NB4 (cell line): ENCODE data around the gene MYO1B.

ENCODE experiments used
- DNase-seq: peaks from one replicate; pipeline ENCODE4 v3.0.0; 2010; ENCODE audit warnings: low read depth
- H3K4me3 ChIP-seq: one replicate; pipeline ENCODE4 v1.5.1; 2011; ENCODE audit warnings: mild to moderate bottlenecking, low read depth, low read length, moderate library complexity
- MAX ChIP-seq: IDR thresholded peaks from 2 replicates; pipeline ENCODE4 v1.6.1; 2011; ENCODE audit warnings: low read depth, low read length
- MYC ChIP-seq: IDR thresholded peaks from 2 replicates; pipeline ENCODE4 v1.6.1; 2011; ENCODE audit warnings: low read depth, low read length
- POLR2A ChIP-seq: IDR thresholded peaks from 2 replicates; pipeline ENCODE4 v1.6.1; 2011; ENCODE audit warnings: mild to moderate bottlenecking; ENCODE audit not compliant: insufficient read length; ENCODE audit errors: extremely low read depth
- TF ChIP-seq, protein P1 (sequence below): IDR thresholded peaks from one replicate; pipeline ENCODE4 v1.5.1; 2012; ENCODE audit warnings: low read depth, low read length

MYO1B gene

GRCh38 chr2:191202209-191202721, 42.9 kb upstream of the MYO1B start:
- no peak overlapping the region for H3K4me3 ChIP-seq
- no peak for TF ChIP-seq MAX
- TF ChIP-seq, protein P1, sequence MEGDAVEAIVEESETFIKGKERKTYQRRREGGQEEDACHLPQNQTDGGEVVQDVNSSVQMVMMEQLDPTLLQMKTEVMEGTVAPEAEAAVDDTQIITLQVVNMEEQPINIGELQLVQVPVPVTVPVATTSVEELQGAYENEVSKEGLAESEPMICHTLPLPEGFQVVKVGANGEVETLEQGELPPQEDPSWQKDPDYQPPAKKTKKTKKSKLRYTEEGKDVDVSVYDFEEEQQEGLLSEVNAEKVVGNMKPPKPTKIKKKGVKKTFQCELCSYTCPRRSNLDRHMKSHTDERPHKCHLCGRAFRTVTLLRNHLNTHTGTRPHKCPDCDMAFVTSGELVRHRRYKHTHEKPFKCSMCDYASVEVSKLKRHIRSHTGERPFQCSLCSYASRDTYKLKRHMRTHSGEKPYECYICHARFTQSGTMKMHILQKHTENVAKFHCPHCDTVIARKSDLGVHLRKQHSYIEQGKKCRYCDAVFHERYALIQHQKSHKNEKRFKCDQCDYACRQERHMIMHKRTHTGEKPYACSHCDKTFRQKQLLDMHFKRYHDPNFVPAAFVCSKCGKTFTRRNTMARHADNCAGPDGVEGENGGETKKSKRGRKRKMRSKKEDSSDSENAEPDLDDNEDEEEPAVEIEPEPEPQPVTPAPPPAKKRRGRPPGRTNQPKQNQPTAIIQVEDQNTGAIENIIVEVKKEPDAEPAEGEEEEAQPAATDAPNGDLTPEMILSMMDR: no peak
- no peak for TF ChIP-seq MYC
- TF ChIP-seq POLR2A: no peak
- peak; percentile 7 for DNase-seq

GRCh38 chr2:191202881-191203397, 42.3 kb upstream of the MYO1B start:
- DNase-seq: no peak
- H3K4me3 ChIP-seq: no peak overlapping the region

GRCh38 chr2:191204433-191204832, 40.8 kb upstream of the MYO1B start:
- DNase-seq: no peak
- H3K4me3 ChIP-seq: no peak overlapping the region
- TF ChIP-seq MYC: no peak
- TF ChIP-seq MAX: no peak
- no peak for TF ChIP-seq POLR2A
- TF ChIP-seq, protein P1: no peak

More at GRCh38 chr2:191202881-191203397, 42.3 kb upstream of the MYO1B start:
- TF ChIP-seq POLR2A: no peak
- TF ChIP-seq MAX: no peak
- no peak for TF ChIP-seq MYC
- TF ChIP-seq, protein P1: no peak

- no peak overlapping the region for H3K4me3 ChIP-seq
- DNase-seq: no peak
- TF ChIP-seq MYC (no peak), POLR2A (no peak), MAX (no peak)
- TF ChIP-seq, protein P1: no peak
These were observed 38.4 kb upstream of the MYO1B start for GRCh38 chr2:191206613-191207471.

- DNase-seq: no peak
- H3K4me3 ChIP-seq: no peak overlapping the region
- TF ChIP-seq, protein P1: no peak
These were observed 35.9 kb upstream of the MYO1B start for GRCh38 chr2:191209340-191209739.
